Spleen (tissue), 11 donors: ENCODE data around the gene PSIP1. TPM values are rescaled to one million over a fixed set of nuclear protein-coding genes. Genes with fewer than 3 reads are reported as not detected.

ENCODE experiments used
- DNase-seq: peaks from one replicate; pipeline ENCODE4 v3.0.0-alpha.2; 2020
- H3K27ac ChIP-seq, 8 donors: fragments of 200-600 bp; sonication (generic) in 7 of 8; 1 replicate in 4 of 8; 2 replicates in 4 of 8; pipeline versions ENCODE4 v1.5.0 to v1.8.0; 2016 to 2021; ENCODE audit warnings: inconsistent platforms in 4 of 8, mild to moderate bottlenecking in 4 of 8, moderate library complexity in 1 of 8
- H3K27me3 ChIP-seq, 7 donors: fragments of 200-600 bp; sonication (generic) in 6 of 7; replicated peaks in 1 of 7; 1 replicate in 4 of 7; 2 replicates in 3 of 7; pipeline versions ENCODE4 v1.5.0 to v1.8.0; 2016 to 2021; ENCODE audit warnings: inconsistent platforms in 3 of 7, mild to moderate bottlenecking in 1 of 7
- H3K36me3 ChIP-seq, 6 donors: fragments of 200-600 bp; sonication (generic) in 5 of 6; 1 replicate in 4 of 6; 2 replicates in 2 of 6; pipeline versions ENCODE4 v1.5.0 to v1.8.0; 2016 to 2021; ENCODE audit warnings: inconsistent platforms in 2 of 6
- H3K4me1 ChIP-seq, 6 donors: fragments of 200-600 bp; sonication (generic) in 5 of 6; 1 replicate in 3 of 6; 2 replicates in 3 of 6; pipeline versions ENCODE4 v1.5.0 to v1.8.0; 2016 to 2021; ENCODE audit warnings: inconsistent platforms in 3 of 6
- H3K4me3 ChIP-seq, 8 donors: fragments of 200-600 bp; sonication (generic) in 7 of 8; 1 replicate in 4 of 8; 2 replicates in 4 of 8; pipeline versions ENCODE4 v1.5.0 to v1.8.0; 2016 to 2021; ENCODE audit warnings: inconsistent platforms in 4 of 8, mild to moderate bottlenecking in 4 of 8, moderate library complexity in 2 of 8
- H3K9me3 ChIP-seq, 8 donors: fragments of 200-600 bp; sonication (generic) in 7 of 8; 1 replicate in 4 of 8; 2 replicates in 4 of 8; pipeline versions ENCODE4 v1.5.0 to v1.8.0; 2016 to 2021; ENCODE audit warnings: inconsistent platforms in 4 of 8
- CTCF ChIP-seq, 11 experiments: fragments of 200-600 bp in 7 of 11; fragments of 450-650 bp in 4 of 11; sonication (generic) in 4 of 11; IDR thresholded peaks in 8 of 11; conservative IDR thresholded peaks in 3 of 11; 1 replicate in 7 of 11; 2 replicates in 4 of 11; pipeline versions ENCODE4 v1.4.0 to v1.8.0; 2016 to 2021; ENCODE audit warnings: antibody characterized with exemption in 11 of 11, inconsistent platforms in 4 of 11, mild to moderate bottlenecking in 1 of 11
- POLR2A ChIP-seq, 3 donors: fragments of 450-650 bp; IDR thresholded peaks; one replicate each; pipeline ENCODE4 v1.5.1; 2017; ENCODE audit warnings: antibody characterized with exemption in 3 of 3, mild to moderate bottlenecking in 1 of 3
- POLR2AphosphoS5 ChIP-seq, 3 donors: sonication (generic); formaldehyde crosslinking; IDR thresholded peaks; one replicate each; pipeline ENCODE4 v1.5.1; 2017; ENCODE audit warnings: antibody characterized with exemption in 3 of 3
- WGBS, 5 donors: extraction: QIAGEN DNeasy Blood & Tissue Kit in 3 of 5; methylation state at CpG; one replicate each; pipeline versions ENCODE4 v1.1.5 to v1.1.7; 2013 to 2018; 5-methylcytosine and 5-hydroxymethylcytosine counted together
- intact Hi-C: fragments of 100-400 bp; cut with DNase I; formaldehyde crosslinking; loops from one replicate; pipeline ENCODE4 v1.15.0; 2023; ENCODE audit warnings: low total_unique reads
- polyA plus RNA-seq, 3 donors: library from polyadenylated mRNA; stranded (reverse); fragments of 200-250 nt; gene quantifications; one replicate each; pipeline ENCODE4 v1.2.1, GENCODE V29; 2013
- total RNA-seq, 7 donors: library from RNA; depleted of rRNA in 3 of 7; stranded (reverse); fragments of >200 nt in 3 of 7; fragmentation: NEBNext Ultra II Directional in 4 of 7; extraction: Animal tissue kit (Norgen Biotek cat#: 25700) in 4 of 7; gene quantifications; one replicate each; pipeline versions ENCODE4 v1.1.0 to v1.2.1, GENCODE V29; 2016 to 2021
- donor health status: healthy with polysubstance abuse.
- donor health status: DM: no; HTN: no; CAD: no; lungs with moderate emphysema.
- donor health status: DM: no; HTN: no; CAD: no.
- donor health status: Bipolar disorder and iron deficiency.
- donor health status: healthy.
- donor health status: DM: no; HTN: no; CAD: no.
- donor health status: DM: yes; HTN: yes; CAD: no.

PSIP1 gene
- total and polyA plus RNA-seq, 10 donors, result 38.1 to 121 (median 57.4) TPM

- no peak for DNase-seq
- intact Hi-C loops, result loop anchor here (10.0 kb wide), 1 partner anchor 271 kb away; no protein-coding TSS in a partner anchor
- Histone ChIP-seq H3K9me3 (no peaks in the 10 kb centered on the region), H3K27me3 (no peaks in the 10 kb centered on the region), H3K4me3 (no peak overlapping the region), H3K27ac (no peak overlapping the region), H3K4me1 (peaks cover 0 to 16% (median 0%) of the 10 kb centered on the region in 6 donors), H3K36me3 (peaks cover 0 to 89% (median 32%) of the 10 kb centered on the region in 6 donors)
- WGBS, 5 donors, result 73 to 78% (median 75%) methylated on average over 2 of the region's 2 CpGs
- TF ChIP-seq POLR2A (IDR thresholded peaks at IDR 0.05), result no peak
- TF ChIP-seq POLR2AphosphoS5 (IDR thresholded peaks at IDR 0.05), result no peak
- TF ChIP-seq CTCF (IDR thresholded peaks at IDR 0.05 in 8 of 11, conservative IDR thresholded peaks at IDR 0.05 in 3 of 11), result peak in 7 of 11 experiments; percentile 10 to 33 (median 29)
Observed at GRCh38 chr9:15485836-15486666, 24.7 kb downstream of the PSIP1 start.

GRCh38 chr9:15484802-15485201 lies 26.0 kb downstream of the PSIP1 start:
- Histone ChIP-seq H3K27me3 (no peaks in the 10 kb centered on the region), H3K9me3 (no peaks in the 10 kb centered on the region), H3K27ac (no peak overlapping the region), H3K4me3 (no peak overlapping the region), H3K4me1 (peaks cover 0 to 24% (median 0%) of the 10 kb centered on the region in 6 donors), H3K36me3 (peaks cover 0 to 97% (median 32%) of the 10 kb centered on the region in 6 donors)
- DNase-seq, result no peak
- intact Hi-C loops, result loop anchor here (10.0 kb wide), 1 partner anchor 270 kb away; no protein-coding TSS in a partner anchor
- WGBS, 5 donors, result 83 to 95% (median 90%) methylated on average over 6 of the region's 6 CpGs
- TF ChIP-seq POLR2AphosphoS5 (IDR thresholded peaks at IDR 0.05), result no peak
- no peak for TF ChIP-seq POLR2A (IDR thresholded peaks at IDR 0.05)
- TF ChIP-seq CTCF (IDR thresholded peaks at IDR 0.05 in 8 of 11, conservative IDR thresholded peaks at IDR 0.05 in 3 of 11), result no peak

- Histone ChIP-seq H3K27me3 (no peaks in the 10 kb centered on the region), H3K27ac (no peak overlapping the region), H3K9me3 (no peaks in the 10 kb centered on the region), H3K4me1 (peaks cover 0 to 24% (median 0%) of the 10 kb centered on the region in 6 donors), H3K4me3 (no peak overlapping the region), H3K36me3 (peaks cover 0 to 97% (median 34%) of the 10 kb centered on the region in 6 donors)
- intact Hi-C loops, result loop anchor here (10.0 kb wide), 1 partner anchor 267 kb away; no protein-coding TSS in a partner anchor
- DNase-seq, result no peak
- TF ChIP-seq POLR2A (IDR thresholded peaks at IDR 0.05) (no peak), CTCF (IDR thresholded peaks at IDR 0.05 in 8 of 11, conservative IDR thresholded peaks at IDR 0.05 in 3 of 11) (no peak), POLR2AphosphoS5 (IDR thresholded peaks at IDR 0.05) (no peak)
- WGBS, 5 donors, result 59 to 91% (median 69%) methylated on average over 1 of the region's 1 CpG
Observed at GRCh38 chr9:15482146-15482545, 28.6 kb downstream of the PSIP1 start.

GRCh38 chr9:15480028-15480427 lies 30.7 kb downstream of the PSIP1 start:
- intact Hi-C loops, result loop anchor here (10.0 kb wide), 1 partner anchor 265 kb away; no protein-coding TSS in a partner anchor
- WGBS, 5 donors, result 92 to 96% (median 94%) methylated on average over 1 of the region's 1 CpG
- no peaks in the 10 kb centered on the region for H3K9me3 ChIP-seq
- peaks cover 0 to 24% (median 0%) of the 10 kb centered on the region in 6 donors for H3K4me1 ChIP-seq
- H3K4me3 ChIP-seq, result no peak overlapping the region
- no peak for DNase-seq
- peaks cover 0 to 97% (median 36%) of the 10 kb centered on the region in 6 donors for H3K36me3 ChIP-seq
- H3K27me3 ChIP-seq, result no peaks in the 10 kb centered on the region
- no peak overlapping the region for H3K27ac ChIP-seq
- TF ChIP-seq CTCF (IDR thresholded peaks at IDR 0.05 in 8 of 11, conservative IDR thresholded peaks at IDR 0.05 in 3 of 11) (no peak), POLR2A (IDR thresholded peaks at IDR 0.05) (no peak), POLR2AphosphoS5 (IDR thresholded peaks at IDR 0.05) (no peak)
